Stimulated activated CD4-positive, alpha-beta T cell treated with anti-CD3 and anti-CD28 coated beads, Interleukin-2, amount 100 ng/mL, for 48 hours (primary cell): ENCODE measurements around the gene UST.
"Not testable (repeated sequence)": the region's sequence is repeated elsewhere in the genome, so short reads cannot be mapped to it uniquely, and the experiment has no call there.

Experiments
- DNase-seq, 2 donors: peaks; one replicate each; pipeline ENCODE4 v3.0.0-alpha.2; 2020

The UST gene

DNA sequence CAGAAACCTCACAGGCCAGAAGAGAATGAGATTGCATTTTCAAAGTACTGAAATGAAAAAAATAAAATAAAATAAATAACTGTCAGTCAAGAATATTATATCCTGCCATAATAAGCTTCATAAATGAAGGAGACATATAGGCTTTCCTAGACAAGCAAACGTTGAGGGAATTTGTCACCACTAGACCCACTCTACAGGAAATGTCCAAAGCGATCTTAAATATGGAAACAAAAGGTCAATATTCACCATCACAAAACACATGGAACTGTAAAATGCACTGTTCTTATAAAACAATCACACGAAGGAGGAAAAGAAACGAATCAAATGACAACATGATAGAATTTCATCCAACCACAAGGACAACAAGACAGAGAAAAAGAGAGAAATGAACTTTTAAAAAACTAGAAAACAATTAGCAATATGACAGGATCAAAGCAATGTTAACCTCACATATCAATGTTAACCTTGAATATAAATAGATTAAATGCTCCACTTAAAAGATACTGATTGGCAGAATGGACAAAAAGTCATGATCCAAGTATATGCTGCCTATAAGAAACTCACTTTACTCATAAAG, 352.0 kb downstream of the UST start:
- no peak for DNase-seq

- DNase-seq: no peak
Measured at GRCh38 chr6:149102324-149102723, 355.5 kb downstream of the UST start.

GRCh38 chr6:149103950-149104349, 357.1 kb downstream of the UST start:
- not testable (repeated sequence) for DNase-seq

DNA sequence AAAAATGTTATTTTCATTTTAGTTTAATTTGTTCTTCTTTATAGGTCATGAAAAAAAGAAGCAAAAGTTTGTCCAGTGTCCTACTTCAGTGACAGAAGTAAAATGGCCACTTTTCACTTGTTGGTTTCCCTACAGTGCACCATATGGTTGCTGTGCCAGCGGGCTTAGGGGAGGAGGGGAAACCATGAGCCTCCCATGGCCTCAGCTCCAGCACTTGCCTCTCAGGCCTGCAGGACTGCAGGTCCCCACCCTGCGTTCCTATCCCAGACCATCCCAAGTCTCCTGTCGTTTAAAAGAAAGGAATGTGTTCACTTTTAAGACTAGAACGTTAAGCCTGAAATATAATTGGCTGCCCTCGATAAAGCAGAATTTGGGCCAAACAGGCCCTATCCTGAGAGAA, 360.7 kb downstream of the UST start:
- no peak for DNase-seq

DNA sequence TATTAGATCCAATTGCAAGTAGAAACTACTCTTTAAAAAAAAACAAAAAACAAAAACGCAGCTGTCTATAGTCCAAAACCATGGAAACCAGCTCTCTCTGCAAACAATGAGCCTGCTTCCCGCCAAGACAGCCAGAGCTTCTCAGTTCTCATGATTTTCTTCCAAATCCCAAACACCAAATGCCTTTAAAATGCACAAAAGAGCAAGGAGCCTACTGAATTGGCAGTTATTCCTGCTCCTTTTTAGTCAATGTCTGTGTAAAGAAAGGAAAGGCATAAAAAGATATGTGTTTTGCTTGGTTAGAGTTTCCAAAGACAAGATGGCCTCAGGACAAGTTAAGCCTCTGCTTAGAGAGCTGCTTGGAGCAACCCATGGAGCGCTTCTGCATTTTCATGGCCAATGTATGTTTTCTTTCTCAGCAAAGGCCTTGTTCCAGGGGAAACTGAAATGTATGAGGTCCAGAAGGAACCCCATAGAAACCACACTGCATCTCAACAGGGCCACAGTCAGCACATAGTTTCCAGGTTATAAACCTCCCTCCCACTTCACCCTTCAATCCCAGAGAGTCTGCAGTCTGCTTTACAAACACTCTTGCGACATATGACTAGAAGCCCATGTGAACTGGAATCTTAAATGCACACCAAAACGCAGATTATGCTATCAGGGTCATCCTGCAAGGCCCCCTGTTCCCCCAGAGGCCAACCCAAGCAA, 361.4 kb downstream of the UST start:
- no peak for DNase-seq

- DNase-seq: no peak
Measured at GRCh38 chr6:149108749-149109100, 361.9 kb downstream of the UST start.

DNA sequence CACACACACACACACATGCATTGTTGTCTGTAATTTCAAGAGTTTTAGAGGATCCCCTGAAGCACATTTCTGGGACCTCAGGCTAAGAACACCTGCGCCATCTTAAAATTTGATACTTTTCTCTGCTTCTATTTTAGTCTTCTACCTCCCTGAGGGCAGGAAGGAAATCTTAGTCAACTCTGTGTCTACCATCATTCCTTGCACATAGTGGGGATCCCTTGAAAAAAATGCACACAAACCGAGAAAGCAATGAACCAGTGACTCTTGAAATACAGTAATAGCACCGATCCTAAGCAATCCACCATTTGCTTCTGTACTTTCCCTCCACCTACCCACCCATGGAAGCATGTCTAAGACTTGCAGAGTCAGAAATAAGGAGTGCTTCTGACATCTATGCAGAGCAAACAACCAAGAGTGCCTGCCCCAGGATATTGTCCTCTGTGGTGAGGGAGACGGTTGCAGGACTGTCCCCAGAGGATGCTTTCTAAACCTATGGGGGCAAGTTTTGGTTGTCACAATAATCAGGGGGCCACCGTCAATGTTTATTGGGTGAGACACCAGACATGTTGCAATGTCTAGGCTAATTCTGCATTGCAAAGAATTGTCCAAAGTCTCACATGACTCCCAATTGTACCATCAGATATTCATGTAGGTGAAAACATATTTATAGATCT, 362.7 kb downstream of the UST start:
- no peak for DNase-seq

DNA sequence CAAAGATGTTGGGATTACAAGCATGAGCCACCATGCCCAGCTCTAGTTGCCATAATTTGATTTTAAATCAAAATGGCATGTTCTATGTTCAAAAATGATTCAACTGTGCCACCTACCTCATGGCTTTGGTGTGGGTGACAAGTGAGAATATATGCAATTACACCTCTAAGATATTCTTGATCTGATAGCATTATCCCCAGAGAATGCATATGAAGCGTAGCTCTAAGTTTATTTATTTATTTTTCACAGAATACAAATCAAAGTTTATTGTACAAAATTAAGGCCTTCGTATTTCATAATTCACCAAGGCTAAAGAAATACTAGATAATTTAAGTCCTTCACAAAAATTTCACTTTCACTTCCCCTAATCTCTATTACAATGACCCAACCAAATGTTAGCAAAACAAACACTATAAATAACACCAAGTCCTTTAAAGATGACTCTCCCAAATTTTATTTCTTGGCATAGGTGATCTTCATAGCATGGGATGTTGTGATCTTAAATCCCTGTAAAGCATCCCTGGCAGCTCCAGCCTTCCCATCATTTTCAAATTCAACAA, 364.8 kb downstream of the UST start:
- no peak for DNase-seq

DNA sequence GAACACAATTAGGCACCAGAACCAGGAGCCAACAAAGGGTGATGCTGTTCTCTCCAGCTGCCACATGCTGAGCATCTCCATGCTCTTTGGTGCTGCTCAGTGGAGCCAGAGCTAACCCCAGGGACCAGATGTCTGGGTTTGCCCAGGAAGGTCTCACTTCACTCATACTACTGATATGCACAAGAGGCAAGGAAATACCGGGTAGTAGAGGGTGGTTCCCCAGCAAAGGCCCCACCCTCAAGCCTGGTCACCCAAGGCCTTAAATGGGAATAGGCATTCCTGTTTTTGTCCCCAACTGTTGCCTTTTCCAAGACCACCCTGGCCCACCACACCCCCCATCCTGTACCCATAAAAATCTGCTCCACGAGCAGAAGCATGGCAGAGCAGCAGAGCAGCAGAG, 366.1 kb downstream of the UST start:
- DNase-seq: no peak

DNA sequence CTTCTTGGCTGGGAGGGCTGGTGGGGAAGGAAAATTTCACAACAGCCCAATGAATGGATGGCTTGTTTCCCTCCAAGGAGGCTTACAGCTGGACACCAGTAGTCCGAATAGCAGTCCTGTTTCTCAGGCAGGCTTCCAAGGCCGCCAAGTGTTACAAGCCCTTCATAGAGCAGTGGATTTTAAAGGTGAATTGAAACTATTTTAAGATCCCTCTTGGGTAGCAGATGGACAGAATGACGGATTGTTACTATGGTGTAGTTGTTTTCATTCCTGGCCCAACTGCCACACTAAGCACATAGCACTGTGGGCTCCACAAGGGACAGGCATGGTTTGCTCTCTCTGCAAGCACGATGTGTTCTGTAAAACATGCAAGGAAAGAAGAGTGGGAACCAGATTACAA, 367.3 kb downstream of the UST start:
- no peak for DNase-seq

- DNase-seq: no peak
Measured at GRCh38 chr6:149118737-149119653, 372.2 kb downstream of the UST start.

DNA sequence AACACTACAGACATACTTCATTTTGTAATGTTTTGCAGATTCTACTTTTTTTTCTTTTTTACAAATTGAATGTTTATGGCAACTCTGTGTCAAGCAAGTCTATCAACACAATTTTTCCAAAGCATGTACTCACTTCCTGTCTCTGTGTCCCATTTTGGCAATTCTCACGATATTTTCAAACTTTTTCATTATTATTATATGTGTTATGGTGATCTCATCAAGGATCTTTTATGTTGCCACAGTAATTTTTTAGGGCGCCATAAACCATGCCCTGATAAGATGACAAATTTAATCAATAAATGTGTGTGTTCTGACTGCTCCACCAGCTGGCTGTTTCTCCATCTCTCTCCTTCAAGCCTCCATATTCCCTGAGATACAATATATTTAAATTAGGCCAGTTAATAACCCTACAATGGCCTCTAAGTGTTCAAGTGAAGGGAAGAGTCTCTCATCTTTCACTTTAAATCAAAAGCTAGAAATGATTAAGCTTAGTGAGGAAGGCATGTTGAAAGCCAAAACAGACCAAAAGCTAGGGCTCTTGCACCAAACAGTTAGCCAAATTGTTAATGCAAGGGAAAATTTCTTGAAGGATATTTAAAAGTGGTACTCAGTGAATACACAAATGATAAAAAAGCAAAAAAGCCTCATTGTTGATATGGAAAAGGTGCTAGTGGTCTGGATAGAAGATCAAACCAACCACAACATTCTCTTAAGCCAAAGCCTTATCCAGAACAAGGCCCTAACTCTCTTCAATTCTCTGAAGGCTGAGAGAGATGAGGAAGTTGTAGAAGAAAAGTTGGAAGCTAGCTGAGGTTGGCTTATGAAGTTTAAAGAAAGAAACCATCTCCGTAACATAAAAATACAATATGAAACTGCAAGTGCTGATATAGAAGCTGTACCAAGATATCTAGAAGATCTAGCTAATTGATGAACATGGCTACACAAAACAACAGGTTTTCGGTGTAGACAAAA, 376.3 kb downstream of the UST start:
- DNase-seq: no peak

DNA sequence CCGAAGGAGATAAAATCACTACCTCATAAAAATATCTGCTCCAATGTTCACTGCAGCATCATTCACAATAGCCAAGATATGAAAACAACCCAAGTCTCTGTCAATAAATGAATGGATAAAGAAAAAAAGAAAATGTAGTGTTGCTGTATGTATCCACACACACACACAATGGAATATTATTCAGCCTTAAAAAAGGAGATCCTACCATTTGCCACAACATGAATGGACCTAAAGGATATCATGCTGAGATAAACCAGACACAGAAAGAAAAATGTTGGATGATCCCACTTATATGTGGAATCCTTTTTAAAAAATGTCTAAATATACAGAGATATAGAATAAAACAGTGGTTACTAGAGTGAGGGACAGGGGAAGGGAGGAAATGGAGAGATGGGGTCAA, 378.5 kb downstream of the UST start:
- DNase-seq: no peak
